K562 (cell line): ENCODE measurements around the gene SAP25. TPM values are rescaled to one million over a fixed set of nuclear protein-coding genes. Genes with fewer than 3 reads are reported as not detected.

Experiments
- CBX5 ChIP-seq: IDR thresholded peaks from 2 replicates; pipeline ENCODE4 v1.6.1; 2014; ENCODE audit warnings: low read depth, borderline replicate concordance
- HDAC8 ChIP-seq: fragments of 450-650 bp; IDR thresholded peaks from 2 replicates; pipeline ENCODE4 v1.6.1; 2016; ENCODE audit warnings: mild to moderate bottlenecking, missing genetic modification characterization, moderate library complexity, missing compliant biosample characterization
- MBD2 ChIP-seq: sonication (generic); IDR thresholded peaks from 2 replicates; pipeline ENCODE4 v1.6.1; 2016; ENCODE audit warnings: low read depth, borderline replicate concordance
- SMC3 ChIP-seq: conservative IDR thresholded peaks from 2 replicates; pipeline ENCODE4 v1.6.1; 2011; ENCODE audit warnings: low read depth, low read length, improper control_type of control experiment; ENCODE audit not compliant: insufficient read depth
- TEAD4 ChIP-seq, 2 experiments: sonication (generic) in 1 of 2; formaldehyde crosslinking in 1 of 2; IDR thresholded peaks; 2 replicates each; pipeline versions ENCODE4 v1.6.1 to v1.8.0; 2012 to 2022; ENCODE audit warnings: borderline replicate concordance in 1 of 2, inconsistent platforms in 1 of 2, low read length in 1 of 2, mild to moderate bottlenecking in 1 of 2, missing genetic modification reagents in 1 of 2
- ZNF253 ChIP-seq: fragments of 250-450 bp; sonication (Bioruptor Pico); conservative IDR thresholded peaks from 2 replicates; pipeline ENCODE4 v1.6.1; 2021; ENCODE audit warnings: mild to moderate bottlenecking
- ZNF41 ChIP-seq: fragments of 250-450 bp; sonication (Bioruptor Pico); conservative IDR thresholded peaks from 2 replicates; pipeline ENCODE4 v1.4.0; 2020; ENCODE audit warnings: mild to moderate bottlenecking
- polyA plus RNA-seq, 8 experiments: library from polyadenylated mRNA; depleted of rRNA in 4 of 8; stranded (reverse) in 5 of 8; unstranded in 3 of 8; fragments of >200 nt; fragmentation: Nextera tagmentation in 2 of 8; fragmentation: Illumina TruSeq in 1 of 8; extraction: Ambion mirVana in 2 of 8; extraction: Trizol in 1 of 8; gene quantifications; 2 replicates each; pipeline versions ENCODE4 v1.2.1 to v1.2.3, GENCODE V29; 2011 to 2014; ENCODE audit warnings: inconsistent platforms in 1 of 8, missing spikeins in 1 of 8
- total RNA-seq, 7 experiments: library from RNA; depleted of rRNA in 6 of 7; stranded (reverse); fragments of >200 nt in 6 of 7; fragmentation: Illumina TruSeq in 2 of 7; extraction: Trizol in 2 of 7; gene quantifications; 2 replicates each; pipeline versions ENCODE4 v1.2.1 to v1.2.3, GENCODE V29; 2011 to 2021; ENCODE audit warnings: low replicate concordance in 1 of 7
- TF ChIP-seq, protein P1 (sequence below): fragments of 200-600 bp; sonication (generic); IDR thresholded peaks from one replicate; pipeline ENCODE4 v1.6.1; 2012; ENCODE audit warnings: mild to moderate bottlenecking, low read depth, low read length, inconsistent platforms
- TF ChIP-seq, protein P2 (sequence below): fragments of 250-450 bp; sonication (Bioruptor Pico); IDR thresholded peaks from 2 replicates; pipeline ENCODE4 v1.5.0; 2020; ENCODE audit warnings: mild to moderate bottlenecking
- TF ChIP-seq, protein P3 (sequence below): fragments of 450-650 bp; formaldehyde crosslinking; IDR thresholded peaks from 2 replicates; pipeline ENCODE4 v1.4.0; 2020; ENCODE audit warnings: mild to moderate bottlenecking, moderate library complexity
- TF ChIP-seq, protein P4 (sequence below), 3 experiments: IDR thresholded peaks in 2 of 3; conservative IDR thresholded peaks in 1 of 3; 2 replicates each; pipeline ENCODE4 v1.5.1; 2011 to 2012; ENCODE audit warnings: low read length in 3 of 3, mild to moderate bottlenecking in 3 of 3, control low read depth in 2 of 3, improper control_type of control experiment in 1 of 3, inconsistent platforms in 1 of 3, low read depth in 1 of 3, mixed read lengths in 1 of 3, moderate library complexity in 1 of 3; ENCODE audit not compliant: insufficient read depth in 2 of 3

Gene SAP25
- total and polyA plus RNA-seq, 9 of the 15 experiments (the other 6 are each of a cell fraction or from before 2014, with no cell fraction given), result 0.13 to 5.3 (median 0.78) TPM; not detected in 1

DNA sequence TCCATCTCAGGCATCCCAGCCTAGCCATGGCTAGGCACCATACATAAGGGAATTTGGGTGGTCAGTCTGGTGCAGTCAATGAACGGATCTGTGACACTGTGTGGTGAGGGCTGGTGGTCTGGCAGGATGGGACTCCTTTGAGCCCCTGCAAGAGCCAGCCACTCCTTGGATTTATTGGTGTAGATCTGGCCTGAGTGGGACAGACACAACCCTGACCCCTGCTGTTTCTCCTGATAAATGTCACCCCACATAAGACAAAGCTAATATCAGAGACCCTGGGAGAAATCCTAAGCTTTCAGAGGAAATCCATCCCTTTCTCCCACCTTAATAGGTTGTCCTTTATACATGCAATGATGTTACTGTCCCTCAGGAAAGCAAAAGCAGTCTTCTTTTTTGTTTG, 14.7 kb upstream of the SAP25 start (continued):
- TF ChIP-seq ZNF41 (CRISPR knock-in tag) (no peak), ZNF253 (CRISPR knock-in tag) (no peak), SMC3 (peak; percentile 47; the same call in 1 of the 2 replicates), HDAC8 (tag) (no peak), CBX5 (no peak), TEAD4 (IDR thresholded peaks at IDR 0.05; ENCODE audit: low read length) (no peak), TEAD4 (CRISPR knock-in tag; IDR thresholded peaks at IDR 0.05; ENCODE audit: borderline replicate concordance) (no peak), MBD2 (no peak)
- TF ChIP-seq, protein P1, sequence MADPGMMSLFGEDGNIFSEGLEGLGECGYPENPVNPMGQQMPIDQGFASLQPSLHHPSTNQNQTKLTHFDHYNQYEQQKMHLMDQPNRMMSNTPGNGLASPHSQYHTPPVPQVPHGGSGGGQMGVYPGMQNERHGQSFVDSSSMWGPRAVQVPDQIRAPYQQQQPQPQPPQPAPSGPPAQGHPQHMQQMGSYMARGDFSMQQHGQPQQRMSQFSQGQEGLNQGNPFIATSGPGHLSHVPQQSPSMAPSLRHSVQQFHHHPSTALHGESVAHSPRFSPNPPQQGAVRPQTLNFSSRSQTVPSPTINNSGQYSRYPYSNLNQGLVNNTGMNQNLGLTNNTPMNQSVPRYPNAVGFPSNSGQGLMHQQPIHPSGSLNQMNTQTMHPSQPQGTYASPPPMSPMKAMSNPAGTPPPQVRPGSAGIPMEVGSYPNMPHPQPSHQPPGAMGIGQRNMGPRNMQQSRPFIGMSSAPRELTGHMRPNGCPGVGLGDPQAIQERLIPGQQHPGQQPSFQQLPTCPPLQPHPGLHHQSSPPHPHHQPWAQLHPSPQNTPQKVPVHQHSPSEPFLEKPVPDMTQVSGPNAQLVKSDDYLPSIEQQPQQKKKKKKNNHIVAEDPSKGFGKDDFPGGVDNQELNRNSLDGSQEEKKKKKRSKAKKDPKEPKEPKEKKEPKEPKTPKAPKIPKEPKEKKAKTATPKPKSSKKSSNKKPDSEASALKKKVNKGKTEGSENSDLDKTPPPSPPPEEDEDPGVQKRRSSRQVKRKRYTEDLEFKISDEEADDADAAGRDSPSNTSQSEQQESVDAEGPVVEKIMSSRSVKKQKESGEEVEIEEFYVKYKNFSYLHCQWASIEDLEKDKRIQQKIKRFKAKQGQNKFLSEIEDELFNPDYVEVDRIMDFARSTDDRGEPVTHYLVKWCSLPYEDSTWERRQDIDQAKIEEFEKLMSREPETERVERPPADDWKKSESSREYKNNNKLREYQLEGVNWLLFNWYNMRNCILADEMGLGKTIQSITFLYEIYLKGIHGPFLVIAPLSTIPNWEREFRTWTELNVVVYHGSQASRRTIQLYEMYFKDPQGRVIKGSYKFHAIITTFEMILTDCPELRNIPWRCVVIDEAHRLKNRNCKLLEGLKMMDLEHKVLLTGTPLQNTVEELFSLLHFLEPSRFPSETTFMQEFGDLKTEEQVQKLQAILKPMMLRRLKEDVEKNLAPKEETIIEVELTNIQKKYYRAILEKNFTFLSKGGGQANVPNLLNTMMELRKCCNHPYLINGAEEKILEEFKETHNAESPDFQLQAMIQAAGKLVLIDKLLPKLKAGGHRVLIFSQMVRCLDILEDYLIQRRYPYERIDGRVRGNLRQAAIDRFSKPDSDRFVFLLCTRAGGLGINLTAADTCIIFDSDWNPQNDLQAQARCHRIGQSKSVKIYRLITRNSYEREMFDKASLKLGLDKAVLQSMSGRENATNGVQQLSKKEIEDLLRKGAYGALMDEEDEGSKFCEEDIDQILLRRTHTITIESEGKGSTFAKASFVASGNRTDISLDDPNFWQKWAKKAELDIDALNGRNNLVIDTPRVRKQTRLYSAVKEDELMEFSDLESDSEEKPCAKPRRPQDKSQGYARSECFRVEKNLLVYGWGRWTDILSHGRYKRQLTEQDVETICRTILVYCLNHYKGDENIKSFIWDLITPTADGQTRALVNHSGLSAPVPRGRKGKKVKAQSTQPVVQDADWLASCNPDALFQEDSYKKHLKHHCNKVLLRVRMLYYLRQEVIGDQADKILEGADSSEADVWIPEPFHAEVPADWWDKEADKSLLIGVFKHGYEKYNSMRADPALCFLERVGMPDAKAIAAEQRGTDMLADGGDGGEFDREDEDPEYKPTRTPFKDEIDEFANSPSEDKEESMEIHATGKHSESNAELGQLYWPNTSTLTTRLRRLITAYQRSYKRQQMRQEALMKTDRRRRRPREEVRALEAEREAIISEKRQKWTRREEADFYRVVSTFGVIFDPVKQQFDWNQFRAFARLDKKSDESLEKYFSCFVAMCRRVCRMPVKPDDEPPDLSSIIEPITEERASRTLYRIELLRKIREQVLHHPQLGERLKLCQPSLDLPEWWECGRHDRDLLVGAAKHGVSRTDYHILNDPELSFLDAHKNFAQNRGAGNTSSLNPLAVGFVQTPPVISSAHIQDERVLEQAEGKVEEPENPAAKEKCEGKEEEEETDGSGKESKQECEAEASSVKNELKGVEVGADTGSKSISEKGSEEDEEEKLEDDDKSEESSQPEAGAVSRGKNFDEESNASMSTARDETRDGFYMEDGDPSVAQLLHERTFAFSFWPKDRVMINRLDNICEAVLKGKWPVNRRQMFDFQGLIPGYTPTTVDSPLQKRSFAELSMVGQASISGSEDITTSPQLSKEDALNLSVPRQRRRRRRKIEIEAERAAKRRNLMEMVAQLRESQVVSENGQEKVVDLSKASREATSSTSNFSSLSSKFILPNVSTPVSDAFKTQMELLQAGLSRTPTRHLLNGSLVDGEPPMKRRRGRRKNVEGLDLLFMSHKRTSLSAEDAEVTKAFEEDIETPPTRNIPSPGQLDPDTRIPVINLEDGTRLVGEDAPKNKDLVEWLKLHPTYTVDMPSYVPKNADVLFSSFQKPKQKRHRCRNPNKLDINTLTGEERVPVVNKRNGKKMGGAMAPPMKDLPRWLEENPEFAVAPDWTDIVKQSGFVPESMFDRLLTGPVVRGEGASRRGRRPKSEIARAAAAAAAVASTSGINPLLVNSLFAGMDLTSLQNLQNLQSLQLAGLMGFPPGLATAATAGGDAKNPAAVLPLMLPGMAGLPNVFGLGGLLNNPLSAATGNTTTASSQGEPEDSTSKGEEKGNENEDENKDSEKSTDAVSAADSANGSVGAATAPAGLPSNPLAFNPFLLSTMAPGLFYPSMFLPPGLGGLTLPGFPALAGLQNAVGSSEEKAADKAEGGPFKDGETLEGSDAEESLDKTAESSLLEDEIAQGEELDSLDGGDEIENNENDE, result no peak
- TF ChIP-seq, protein P2, sequence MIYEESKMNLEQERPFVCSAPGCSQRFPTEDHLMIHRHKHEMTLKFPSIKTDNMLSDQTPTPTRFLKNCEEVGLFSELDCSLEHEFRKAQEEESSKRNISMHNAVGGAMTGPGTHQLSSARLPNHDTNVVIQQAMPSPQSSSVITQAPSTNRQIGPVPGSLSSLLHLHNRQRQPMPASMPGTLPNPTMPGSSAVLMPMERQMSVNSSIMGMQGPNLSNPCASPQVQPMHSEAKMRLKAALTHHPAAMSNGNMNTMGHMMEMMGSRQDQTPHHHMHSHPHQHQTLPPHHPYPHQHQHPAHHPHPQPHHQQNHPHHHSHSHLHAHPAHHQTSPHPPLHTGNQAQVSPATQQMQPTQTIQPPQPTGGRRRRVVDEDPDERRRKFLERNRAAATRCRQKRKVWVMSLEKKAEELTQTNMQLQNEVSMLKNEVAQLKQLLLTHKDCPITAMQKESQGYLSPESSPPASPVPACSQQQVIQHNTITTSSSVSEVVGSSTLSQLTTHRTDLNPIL (CRISPR knock-in tag), result no peak
- TF ChIP-seq, protein P3, sequence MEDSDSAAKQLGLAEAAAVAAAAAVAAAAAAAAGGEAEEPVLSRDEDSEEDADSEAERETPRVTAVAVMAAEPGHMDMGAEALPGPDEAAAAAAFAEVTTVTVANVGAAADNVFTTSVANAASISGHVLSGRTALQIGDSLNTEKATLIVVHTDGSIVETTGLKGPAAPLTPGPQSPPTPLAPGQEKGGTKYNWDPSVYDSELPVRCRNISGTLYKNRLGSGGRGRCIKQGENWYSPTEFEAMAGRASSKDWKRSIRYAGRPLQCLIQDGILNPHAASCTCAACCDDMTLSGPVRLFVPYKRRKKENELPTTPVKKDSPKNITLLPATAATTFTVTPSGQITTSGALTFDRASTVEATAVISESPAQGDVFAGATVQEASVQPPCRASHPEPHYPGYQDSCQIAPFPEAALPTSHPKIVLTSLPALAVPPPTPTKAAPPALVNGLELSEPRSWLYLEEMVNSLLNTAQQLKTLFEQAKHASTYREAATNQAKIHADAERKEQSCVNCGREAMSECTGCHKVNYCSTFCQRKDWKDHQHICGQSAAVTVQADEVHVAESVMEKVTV (CRISPR knock-in tag), result 0 out of 2 replicates have a peak, but pooled peaks have one; percentile 17
- TF ChIP-seq, protein P4, sequence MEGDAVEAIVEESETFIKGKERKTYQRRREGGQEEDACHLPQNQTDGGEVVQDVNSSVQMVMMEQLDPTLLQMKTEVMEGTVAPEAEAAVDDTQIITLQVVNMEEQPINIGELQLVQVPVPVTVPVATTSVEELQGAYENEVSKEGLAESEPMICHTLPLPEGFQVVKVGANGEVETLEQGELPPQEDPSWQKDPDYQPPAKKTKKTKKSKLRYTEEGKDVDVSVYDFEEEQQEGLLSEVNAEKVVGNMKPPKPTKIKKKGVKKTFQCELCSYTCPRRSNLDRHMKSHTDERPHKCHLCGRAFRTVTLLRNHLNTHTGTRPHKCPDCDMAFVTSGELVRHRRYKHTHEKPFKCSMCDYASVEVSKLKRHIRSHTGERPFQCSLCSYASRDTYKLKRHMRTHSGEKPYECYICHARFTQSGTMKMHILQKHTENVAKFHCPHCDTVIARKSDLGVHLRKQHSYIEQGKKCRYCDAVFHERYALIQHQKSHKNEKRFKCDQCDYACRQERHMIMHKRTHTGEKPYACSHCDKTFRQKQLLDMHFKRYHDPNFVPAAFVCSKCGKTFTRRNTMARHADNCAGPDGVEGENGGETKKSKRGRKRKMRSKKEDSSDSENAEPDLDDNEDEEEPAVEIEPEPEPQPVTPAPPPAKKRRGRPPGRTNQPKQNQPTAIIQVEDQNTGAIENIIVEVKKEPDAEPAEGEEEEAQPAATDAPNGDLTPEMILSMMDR (IDR thresholded peaks at IDR 0.05 in 2 of 3, conservative IDR thresholded peaks at IDR 0.05 in 1 of 3; ENCODE audit: insufficient read depth in 2 of 3, low read depth in 1 of 3, low read length in 3 of 3), result peak; percentile 67 to 78 (median 68)
